Choroid plexus epithelial cell (primary cell): Measurements from ENCODE around the gene CKS1B.

Experiments
- DNase-seq: peaks from one replicate; pipeline ENCODE4 v3.0.0-alpha.2; 2010; ENCODE audit warnings: low read depth
- H3K4me3 ChIP-seq: 2 replicates; pipeline ENCODE4 v1.5.1; 2011; ENCODE audit warnings: low read depth, mild to moderate bottlenecking, control low read depth, low read length, moderate library complexity
- TF ChIP-seq, protein P1 (sequence below): conservative IDR thresholded peaks from 2 replicates; pipeline ENCODE4 v1.5.1; 2011; ENCODE audit warnings: low read depth, mild to moderate bottlenecking, control low read depth, inconsistent platforms, low read length, moderate library complexity

CKS1B gene

DNA sequence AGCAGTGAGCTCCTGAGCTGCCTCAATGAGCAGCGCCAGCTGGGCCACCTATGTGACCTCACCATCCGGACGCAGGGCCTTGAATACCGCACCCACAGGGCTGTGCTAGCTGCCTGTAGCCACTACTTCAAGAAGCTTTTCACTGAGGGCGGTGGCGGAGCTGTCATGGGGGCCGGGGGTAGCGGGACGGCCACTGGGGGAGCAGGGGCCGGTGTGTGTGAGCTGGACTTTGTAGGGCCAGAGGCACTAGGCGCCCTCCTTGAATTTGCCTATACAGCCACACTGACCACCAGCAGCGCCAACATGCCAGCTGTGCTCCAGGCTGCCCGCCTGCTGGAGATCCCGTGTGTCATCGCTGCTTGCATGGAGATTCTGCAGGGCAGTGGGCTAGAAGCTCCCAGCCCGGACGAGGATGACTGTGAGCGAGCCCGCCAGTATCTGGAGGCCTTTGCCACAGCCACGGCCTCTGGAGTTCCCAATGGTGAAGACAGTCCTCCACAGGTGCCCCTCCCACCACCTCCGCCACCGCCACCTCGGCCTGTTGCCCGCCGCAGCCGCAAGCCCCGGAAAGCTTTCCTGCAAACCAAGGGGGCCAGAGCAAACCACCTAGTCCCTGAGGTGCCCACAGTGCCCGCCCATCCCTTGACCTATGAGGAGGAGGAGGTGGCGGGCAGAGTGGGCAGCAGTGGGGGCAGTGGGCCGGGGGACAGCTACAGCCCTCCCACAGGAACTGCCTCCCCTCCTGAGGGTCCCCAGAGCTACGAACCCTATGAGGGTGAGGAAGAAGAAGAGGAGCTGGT is 40.4 kb downstream of the CKS1B start:
- DNase-seq, result no peak
- H3K4me3 ChIP-seq, result no peak overlapping the region
- TF ChIP-seq, protein P1, sequence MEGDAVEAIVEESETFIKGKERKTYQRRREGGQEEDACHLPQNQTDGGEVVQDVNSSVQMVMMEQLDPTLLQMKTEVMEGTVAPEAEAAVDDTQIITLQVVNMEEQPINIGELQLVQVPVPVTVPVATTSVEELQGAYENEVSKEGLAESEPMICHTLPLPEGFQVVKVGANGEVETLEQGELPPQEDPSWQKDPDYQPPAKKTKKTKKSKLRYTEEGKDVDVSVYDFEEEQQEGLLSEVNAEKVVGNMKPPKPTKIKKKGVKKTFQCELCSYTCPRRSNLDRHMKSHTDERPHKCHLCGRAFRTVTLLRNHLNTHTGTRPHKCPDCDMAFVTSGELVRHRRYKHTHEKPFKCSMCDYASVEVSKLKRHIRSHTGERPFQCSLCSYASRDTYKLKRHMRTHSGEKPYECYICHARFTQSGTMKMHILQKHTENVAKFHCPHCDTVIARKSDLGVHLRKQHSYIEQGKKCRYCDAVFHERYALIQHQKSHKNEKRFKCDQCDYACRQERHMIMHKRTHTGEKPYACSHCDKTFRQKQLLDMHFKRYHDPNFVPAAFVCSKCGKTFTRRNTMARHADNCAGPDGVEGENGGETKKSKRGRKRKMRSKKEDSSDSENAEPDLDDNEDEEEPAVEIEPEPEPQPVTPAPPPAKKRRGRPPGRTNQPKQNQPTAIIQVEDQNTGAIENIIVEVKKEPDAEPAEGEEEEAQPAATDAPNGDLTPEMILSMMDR, result no peak

DNA sequence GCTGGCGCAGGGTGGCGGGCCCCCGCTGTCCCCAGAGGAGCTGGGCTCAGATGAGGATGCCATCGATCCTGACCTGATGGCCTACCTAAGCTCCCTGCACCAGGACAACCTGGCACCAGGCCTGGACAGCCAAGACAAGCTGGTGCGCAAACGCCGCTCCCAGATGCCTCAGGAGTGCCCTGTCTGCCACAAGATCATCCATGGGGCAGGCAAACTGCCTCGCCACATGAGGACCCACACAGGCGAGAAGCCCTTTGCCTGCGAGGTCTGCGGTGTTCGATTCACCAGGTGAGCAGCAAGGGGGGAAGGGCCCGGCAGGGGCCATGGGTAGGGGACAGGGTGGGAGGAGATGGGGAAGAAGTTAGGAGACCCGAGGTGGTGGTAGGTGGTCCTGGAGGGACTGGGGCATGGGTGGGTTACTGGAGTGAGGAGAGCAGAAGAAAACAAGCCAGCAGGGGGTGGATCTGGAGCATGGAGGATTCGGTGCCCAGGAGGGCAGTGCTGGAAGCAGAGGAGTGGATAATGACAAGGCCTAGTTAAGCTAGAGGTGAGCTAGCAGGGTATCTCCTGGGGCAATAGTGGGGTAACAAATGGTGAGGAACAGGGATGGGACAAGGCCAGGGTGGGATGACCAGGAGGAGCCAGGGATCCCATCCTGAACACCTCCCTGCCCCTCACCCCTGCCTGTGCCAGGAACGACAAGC is 41.2 kb downstream of the CKS1B start:
- DNase-seq, result no peak
- TF ChIP-seq, protein P1, result no peak
- H3K4me3 ChIP-seq, result no peak overlapping the region

DNA sequence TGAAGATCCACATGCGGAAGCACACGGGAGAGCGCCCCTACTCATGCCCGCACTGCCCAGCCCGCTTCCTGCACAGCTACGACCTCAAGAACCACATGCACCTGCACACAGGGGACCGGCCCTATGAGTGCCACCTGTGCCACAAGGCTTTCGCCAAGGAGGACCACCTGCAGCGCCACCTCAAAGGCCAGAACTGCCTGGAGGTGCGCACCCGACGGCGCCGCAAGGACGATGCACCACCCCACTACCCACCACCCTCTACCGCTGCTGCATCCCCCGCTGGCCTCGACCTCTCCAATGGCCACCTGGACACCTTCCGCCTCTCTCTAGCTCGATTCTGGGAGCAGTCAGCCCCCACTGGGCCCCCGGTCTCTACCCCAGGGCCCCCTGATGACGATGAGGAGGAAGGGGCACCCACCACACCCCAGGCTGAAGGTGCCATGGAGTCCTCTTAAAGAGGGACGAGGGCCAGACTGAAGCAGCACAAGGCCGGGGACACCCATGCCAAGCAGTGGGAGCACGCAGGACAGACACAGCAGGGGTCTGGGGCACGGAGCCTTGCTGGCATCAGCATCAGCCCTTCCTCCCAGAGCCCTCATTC is 41.9 kb downstream of the CKS1B start:
- no peak overlapping the region for H3K4me3 ChIP-seq
- no peak for DNase-seq
- TF ChIP-seq, protein P1, result no peak

DNA sequence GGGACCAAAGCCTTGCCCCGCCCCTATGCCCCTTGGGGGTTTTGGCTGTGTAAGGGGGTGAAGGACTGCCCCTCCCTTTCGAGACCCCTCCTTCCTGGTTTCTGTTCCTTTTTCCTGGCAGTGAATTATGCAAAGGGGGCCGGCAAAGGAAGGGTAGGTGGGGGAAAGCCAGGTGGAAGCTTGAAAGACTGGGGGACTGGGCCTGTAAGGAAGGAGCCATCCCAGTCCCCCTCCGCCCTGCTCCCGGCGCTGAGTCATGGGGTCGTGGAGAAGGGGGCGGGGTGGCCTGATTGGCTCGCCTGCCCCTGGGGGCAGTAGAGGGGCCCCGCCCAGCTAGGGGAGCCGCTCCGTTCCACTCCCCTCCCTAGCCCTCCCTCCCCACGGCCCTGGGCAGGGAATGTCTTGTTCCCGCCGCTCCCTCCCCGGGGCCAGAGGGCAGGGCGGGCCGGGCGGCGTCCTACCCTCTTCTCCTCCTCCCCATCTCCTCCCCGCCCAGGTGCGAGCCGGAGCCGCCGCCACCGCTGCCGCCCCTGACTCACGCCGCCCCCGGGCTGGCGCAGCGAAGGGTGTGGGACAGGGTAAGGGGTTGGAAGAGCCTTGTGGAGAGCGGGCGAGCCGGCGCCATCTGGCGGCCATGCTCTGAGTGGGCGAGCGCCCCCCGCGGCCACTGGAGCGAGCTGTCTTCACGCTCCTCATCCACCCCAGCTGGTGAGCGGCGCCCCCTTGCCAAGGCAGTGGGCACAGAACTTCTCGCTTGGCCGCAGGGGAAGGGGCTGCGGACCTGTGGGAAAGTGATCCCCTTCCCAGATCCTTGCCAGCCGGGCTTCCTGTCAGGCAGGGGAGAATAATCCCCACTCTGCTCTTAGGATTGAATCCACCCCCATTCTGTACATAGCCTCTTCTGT is 42.8 kb downstream of the CKS1B start:
- DNase-seq, result peak; percentile 88
- H3K4me3 ChIP-seq, result peak overlapping the region; percentile 59
- TF ChIP-seq, protein P1, result peak; percentile 92

DNA sequence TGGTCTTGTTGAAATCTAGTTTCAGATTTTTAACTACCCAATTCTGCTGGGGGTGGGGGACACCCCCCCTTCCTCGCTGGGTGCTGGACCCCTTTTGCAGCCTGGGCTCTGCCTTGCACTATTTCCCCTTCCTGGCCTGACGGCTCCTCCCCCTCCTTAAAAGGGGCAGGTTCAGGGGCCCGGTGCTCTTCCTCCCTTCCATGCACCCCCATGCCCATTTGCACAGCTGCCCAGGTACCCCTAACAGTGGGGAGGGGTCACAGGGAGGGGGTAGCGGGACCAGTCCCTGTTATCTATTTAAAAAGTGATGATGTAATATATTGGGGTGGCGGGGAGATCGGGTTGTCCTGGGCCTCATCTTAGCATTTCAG is 43.5 kb downstream of the CKS1B start:
- no peak for DNase-seq
- peak overlapping the region; percentile 59 for H3K4me3 ChIP-seq
- TF ChIP-seq, protein P1, result no peak

DNA sequence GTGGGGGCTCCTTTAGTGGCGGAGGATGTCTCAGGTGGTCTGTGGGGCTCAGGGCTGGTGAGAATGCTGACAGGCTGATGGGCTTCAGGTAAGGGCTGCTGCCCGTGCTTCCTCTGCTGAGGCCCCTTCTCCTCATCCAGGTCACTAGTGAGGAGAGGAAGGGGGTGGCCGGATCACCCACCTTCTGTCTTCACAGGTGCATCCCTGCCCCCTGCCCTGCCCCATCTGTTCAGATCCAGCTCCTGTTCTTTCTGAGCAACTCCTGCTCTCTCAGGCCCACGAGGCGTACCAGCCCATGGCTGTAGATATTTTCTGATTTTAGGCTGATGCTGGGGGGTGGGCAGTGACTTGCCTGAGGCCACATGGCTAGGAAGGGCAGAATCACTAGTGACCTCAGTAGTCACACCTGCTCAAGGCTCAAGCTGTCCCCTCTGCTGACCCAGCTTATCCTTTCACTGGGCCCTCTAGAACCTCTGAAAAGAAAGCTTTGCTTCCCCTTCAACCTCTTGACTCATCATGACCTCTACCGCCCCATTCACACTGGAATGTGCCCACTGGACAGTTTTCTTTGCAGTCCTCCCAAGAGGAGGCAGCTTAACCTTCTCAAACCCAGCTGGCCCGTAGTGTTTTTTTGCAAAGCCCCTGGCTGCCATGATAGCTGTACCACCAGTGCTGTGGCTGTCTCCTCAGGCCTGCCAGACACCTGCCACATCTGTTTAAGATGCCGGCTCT is 44.3 kb downstream of the CKS1B start:
- no peak for DNase-seq
- no peak overlapping the region for H3K4me3 ChIP-seq
- TF ChIP-seq, protein P1, result no peak
